CD4-positive, alpha-beta memory T cell (primary cell): ENCODE measurements around the gene RABGAP1L. TPM values are rescaled to one million over a fixed set of nuclear protein-coding genes. Genes with fewer than 3 reads are reported as not detected.
"Not testable (repeated sequence)": the region's sequence is repeated elsewhere in the genome, so short reads cannot be mapped to it uniquely, and the experiment has no call there.

Experiments used
- CTCF ChIA-PET: fragments of 350-600 bp; sonication (Branson Sonifier 250); formaldehyde crosslinking; loops from one replicate; lab custom pipeline; 2021; ENCODE audit warnings: inconsistent platforms; ENCODE audit not compliant: partially characterized antibody; lab: Charles Lee
- POLR2A ChIA-PET: fragments of 350-600 bp; sonication (Branson Sonifier 250); formaldehyde crosslinking; loops from one replicate; lab custom pipeline; 2021; ENCODE audit not compliant: partially characterized antibody; lab: Charles Lee
- DNase-seq, 5 donors: peaks; one replicate each; pipeline versions ENCODE4 v3.0.0 to v3.0.0-alpha.2; 2020 to 2022; ENCODE audit warnings: mixed read lengths in 1 of 5
- H3K27ac ChIP-seq: one replicate; pipeline ENCODE4 v1.7.0; 2013; ENCODE audit warnings: low read depth, low read length
- H3K27me3 ChIP-seq: 2 replicates; pipeline ENCODE4 v1.7.0; 2013; ENCODE audit warnings: mild to moderate bottlenecking, low read length, moderate library complexity; ENCODE audit not compliant: insufficient read depth
- H3K36me3 ChIP-seq: 2 replicates; pipeline ENCODE4 v1.7.0; 2013; ENCODE audit warnings: mild to moderate bottlenecking, low read length, moderate library complexity; ENCODE audit not compliant: insufficient read depth
- H3K4me1 ChIP-seq: 2 replicates; pipeline ENCODE4 v1.7.0; 2013; ENCODE audit warnings: mild to moderate bottlenecking, low read length, moderate library complexity; ENCODE audit not compliant: insufficient read depth
- H3K4me3 ChIP-seq, 2 donors: one replicate each; pipeline ENCODE4 v1.7.0; 2013; ENCODE audit warnings: low read length in 2 of 2, mild to moderate bottlenecking in 1 of 2
- H3K9me3 ChIP-seq, 2 donors: one replicate each; pipeline ENCODE4 v1.7.0; 2013; ENCODE audit warnings: low read length in 2 of 2, control low read depth in 1 of 2; ENCODE audit not compliant: control insufficient read depth in 1 of 2
- H3K27ac Mint-ChIP-seq, 7 donors: one replicate each; pipeline ENCODE4 v1.8.0; 2020 to 2021; ENCODE audit warnings: mixed read lengths in 7 of 7, mild to moderate bottlenecking in 6 of 7, inconsistent platforms in 3 of 7, moderate library complexity in 3 of 7
- H3K27me3 Mint-ChIP-seq, 2 donors: one replicate each; pipeline ENCODE4 v1.8.0; 2020 to 2021; ENCODE audit warnings: mixed read lengths in 2 of 2
- H3K36me3 Mint-ChIP-seq, 2 donors: one replicate each; pipeline ENCODE4 v1.8.0; 2020 to 2021; ENCODE audit warnings: mixed read lengths in 2 of 2, inconsistent platforms in 1 of 2, mild to moderate bottlenecking in 1 of 2
- H3K4me1 Mint-ChIP-seq, 4 donors: one replicate each; pipeline ENCODE4 v1.8.0; 2020 to 2021; ENCODE audit warnings: mixed read lengths in 4 of 4, mild to moderate bottlenecking in 1 of 4
- H3K4me3 Mint-ChIP-seq, 8 donors: one replicate each; pipeline ENCODE4 v1.8.0; 2020 to 2021; ENCODE audit warnings: mixed read lengths in 8 of 8, mild to moderate bottlenecking in 7 of 8, moderate library complexity in 6 of 8, inconsistent platforms in 3 of 8
- H3K9me3 Mint-ChIP-seq, 8 donors: one replicate each; pipeline ENCODE4 v1.8.0; 2020 to 2021; ENCODE audit warnings: mixed read lengths in 8 of 8, mild to moderate bottlenecking in 5 of 8, inconsistent platforms in 3 of 8, moderate library complexity in 1 of 8
- intact Hi-C: fragments of 100-400 bp; cut with micrococcal nuclease; formaldehyde crosslinking; loops from one replicate; pipeline ENCODE4 v1.15.1; 2023
- polyA plus RNA-seq, 2 donors: library from polyadenylated mRNA; unstranded; fragments of 300-500 nt; fragmentation: Illumina TruSeq; gene quantifications; one replicate each; pipeline ENCODE4 v1.2.3, GENCODE V29; 2021
- total RNA-seq, 2 experiments: library from RNA; stranded (reverse); gene quantifications; one replicate each; pipeline ENCODE4 v1.2.3, GENCODE V29; 2021

The RABGAP1L gene
- total and polyA plus RNA-seq, 4 experiments from 2014 or later, result 75.7 to 114 (median 96.8) TPM

- CTCF ChIA-PET, H3K36me3 ChIP-seq, H3K27me3 ChIP-seq, H3K27me3 Mint-ChIP-seq, H3K4me3 ChIP-seq, H3K27ac Mint-ChIP-seq, H3K9me3 Mint-ChIP-seq, H3K27ac ChIP-seq, H3K4me1 ChIP-seq, POLR2A ChIA-PET, H3K4me3 Mint-ChIP-seq, intact Hi-C loops, H3K9me3 ChIP-seq, DNase-seq, H3K4me1 Mint-ChIP-seq: not testable (repeated sequence)
- H3K36me3 Mint-ChIP-seq, result peaks cover 25 to 34% of the 10 kb centered on the region in 2 donors
Measured at GRCh38 chr1:174895610-174896009, 736.3 kb downstream of the RABGAP1L start.

GRCh38 chr1:174898102-174898797 is 738.9 kb downstream of the RABGAP1L start:
- DNase-seq, result no peak
- POLR2A ChIA-PET, result interaction anchor here (1.2 kb wide), 1 partner anchor 11 kb away, joined by 3 read pairs; no protein-coding TSS in a partner anchor
- intact Hi-C loops, result no loop called here

DNA sequence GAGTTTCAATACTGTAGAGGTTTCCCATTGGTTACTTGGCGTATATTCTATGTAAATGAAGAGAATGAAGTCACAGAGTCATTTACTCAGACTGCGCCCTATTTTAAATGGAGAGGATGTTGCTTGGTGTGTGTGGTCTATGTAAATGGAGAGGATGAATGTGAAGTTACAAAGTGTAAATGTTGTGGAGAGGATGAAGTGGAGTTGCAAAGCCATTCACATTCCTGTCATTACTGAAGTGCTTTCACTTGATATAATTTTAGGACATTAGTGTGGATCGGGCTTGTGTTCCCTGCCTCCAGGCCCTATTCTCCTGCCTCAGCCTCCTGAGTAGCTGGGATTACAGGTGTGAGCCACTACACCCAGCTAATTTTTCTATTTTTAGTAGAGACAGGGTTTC is 741.0 kb downstream of the RABGAP1L start:
- H3K27ac ChIP-seq, result no peak overlapping the region
- no peaks in the 10 kb centered on the region for H3K4me1 ChIP-seq
- no peak for DNase-seq
- ChIA-PET POLR2A (no interaction called here), CTCF (no interaction called here)
- H3K9me3 ChIP-seq, result no peaks in the 10 kb centered on the region
- Mint-ChIP-seq H3K36me3 (peaks cover 30 to 55% of the 10 kb centered on the region in 2 donors), H3K27ac (no peak overlapping the region), H3K9me3 (peaks cover 2 to 16% (median 11%) of the 10 kb centered on the region in 8 donors), H3K4me3 (no peak overlapping the region), H3K4me1 (peaks cover 0 to 8% (median 3%) of the 10 kb centered on the region in 4 donors), H3K27me3 (no peaks in the 10 kb centered on the region)
- intact Hi-C loops, result no loop called here
- no peaks in the 10 kb centered on the region for H3K27me3 ChIP-seq
- H3K4me3 ChIP-seq, result no peak overlapping the region
- no peaks in the 10 kb centered on the region for H3K36me3 ChIP-seq

More at GRCh38 chr1:174898102-174898797, 738.9 kb downstream of the RABGAP1L start:
- Mint-ChIP-seq H3K9me3 (peaks cover 0 to 9% (median 5%) of the 10 kb centered on the region in 8 donors), H3K36me3 (peaks cover 30 to 53% of the 10 kb centered on the region in 2 donors), H3K4me1 (peaks cover 4 to 10% (median 7%) of the 10 kb centered on the region in 4 donors), H3K27ac (peak overlapping the region in 1 of 7 donors; percentile 25), H3K27me3 (no peaks in the 10 kb centered on the region), H3K4me3 (no peak overlapping the region)
- Histone ChIP-seq H3K4me3 (no peak overlapping the region), H3K36me3 (no peaks in the 10 kb centered on the region), H3K27me3 (no peaks in the 10 kb centered on the region), H3K9me3 (no peaks in the 10 kb centered on the region), H3K27ac (no peak overlapping the region), H3K4me1 (peaks cover 10% of the 10 kb centered on the region)
- CTCF ChIA-PET, result no interaction called here

DNA sequence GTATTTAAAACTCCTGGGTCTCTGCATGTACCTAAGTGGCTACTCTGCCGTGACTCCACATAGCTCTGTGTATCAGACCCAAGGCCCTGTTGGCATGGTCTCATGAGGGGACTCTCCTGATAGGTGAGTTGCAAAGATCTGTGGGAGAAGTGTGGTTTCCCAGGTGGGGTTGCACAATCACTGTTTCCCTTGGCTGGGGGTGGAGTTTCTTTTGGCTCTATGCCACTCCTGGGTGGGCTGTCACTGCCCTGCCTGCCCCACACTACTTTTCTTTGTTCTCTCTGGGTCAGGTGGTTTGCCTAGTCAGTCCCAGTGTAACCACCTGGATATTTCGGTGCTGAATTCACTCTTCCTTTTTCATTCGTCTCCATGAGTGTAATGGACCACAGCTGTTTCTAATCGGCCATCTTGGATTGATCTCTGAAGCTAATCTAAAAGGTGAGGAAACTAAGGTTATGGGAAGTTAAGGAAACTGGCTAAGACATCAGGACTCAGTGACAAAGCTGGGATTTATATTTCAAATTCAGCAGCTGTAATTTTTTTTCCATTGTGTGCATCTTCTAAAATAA is 743.3 kb downstream of the RABGAP1L start:
- Histone ChIP-seq H3K27me3 (no peaks in the 10 kb centered on the region), H3K4me1 (no peaks in the 10 kb centered on the region), H3K36me3 (no peaks in the 10 kb centered on the region), H3K9me3 (no peaks in the 10 kb centered on the region), H3K4me3 (no peak overlapping the region), H3K27ac (no peak overlapping the region)
- H3K27me3 Mint-ChIP-seq, result no peaks in the 10 kb centered on the region
- ChIA-PET POLR2A (interaction anchor here (0.8 kb wide), 1 partner anchor 34 kb away, joined by 3 read pairs; no protein-coding TSS in a partner anchor), CTCF (interaction anchor here (1.3 kb wide), 1 partner anchor 103 kb away, joined by 3 read pairs; no protein-coding TSS in a partner anchor)
- peak overlapping the region in 1 of 7 donors; percentile 17 for H3K27ac Mint-ChIP-seq
- no peak overlapping the region for H3K4me3 Mint-ChIP-seq
- H3K36me3 Mint-ChIP-seq, result peaks cover 35 to 64% of the 10 kb centered on the region in 2 donors
- peaks cover 3 to 29% (median 16%) of the 10 kb centered on the region in 8 donors for H3K9me3 Mint-ChIP-seq
- intact Hi-C loops, result no loop called here
- no peak for DNase-seq
- H3K4me1 Mint-ChIP-seq, result peaks cover 0 to 8% (median 2%) of the 10 kb centered on the region in 4 donors

GRCh38 chr1:174911606-174912005 is 752.3 kb downstream of the RABGAP1L start:
- ChIA-PET CTCF (interaction anchor here (0.9 kb wide), 1 partner anchor 55 kb away, joined by 3 read pairs; no protein-coding TSS in a partner anchor), POLR2A (interaction anchor here (1.4 to 1.6 kb wide), 2 partner anchors 54 to 87 kb away, joined by 3 to 5 read pairs; no protein-coding TSS in a partner anchor)
- Histone ChIP-seq H3K27me3 (no peaks in the 10 kb centered on the region), H3K4me1 (peaks cover 18% of the 10 kb centered on the region), H3K4me3 (no peak overlapping the region), H3K27ac (no peak overlapping the region), H3K9me3 (no peaks in the 10 kb centered on the region), H3K36me3 (no peaks in the 10 kb centered on the region)
- no peak overlapping the region for H3K4me3 Mint-ChIP-seq
- peaks cover 0 to 9% (median 3%) of the 10 kb centered on the region in 8 donors for H3K9me3 Mint-ChIP-seq
- intact Hi-C loops, result loop anchor here (5.0 kb wide), 1 partner anchor 51 kb away; no protein-coding TSS in a partner anchor
- DNase-seq, result no peak
- no peaks in the 10 kb centered on the region for H3K27me3 Mint-ChIP-seq
- H3K36me3 Mint-ChIP-seq, result peaks cover 9 to 12% of the 10 kb centered on the region in 2 donors
- peaks cover 32 to 47% (median 37%) of the 10 kb centered on the region in 4 donors for H3K4me1 Mint-ChIP-seq
- peak overlapping the region in 1 of 7 donors; percentile 7 for H3K27ac Mint-ChIP-seq

DNA sequence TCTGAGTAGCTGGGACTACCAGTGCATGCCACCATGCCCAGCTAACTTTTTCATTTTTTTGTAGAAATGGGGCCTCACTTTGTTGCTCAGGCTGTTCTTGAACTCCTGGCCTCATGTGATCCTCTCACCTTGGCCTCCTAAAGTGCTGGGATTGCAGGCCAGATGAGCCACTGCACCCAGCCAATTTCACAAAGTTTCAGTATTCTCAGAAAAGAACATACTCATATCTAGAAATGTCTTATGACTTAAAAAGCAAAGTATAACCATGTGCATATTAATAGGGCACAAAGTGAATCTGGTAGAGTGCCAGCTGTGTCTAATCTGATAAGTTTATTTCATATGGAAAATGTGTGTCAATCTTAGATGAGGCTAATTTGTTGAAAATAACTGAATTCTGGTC is 752.9 kb downstream of the RABGAP1L start:
- no peak overlapping the region for H3K27ac ChIP-seq
- CTCF ChIA-PET, result no interaction called here
- no peaks in the 10 kb centered on the region for H3K36me3 ChIP-seq
- peaks cover 0 to 5% (median 0%) of the 10 kb centered on the region in 8 donors for H3K9me3 Mint-ChIP-seq
- no peak overlapping the region for H3K4me3 ChIP-seq
- POLR2A ChIA-PET, result interaction anchor here (1.6 kb wide), 1 partner anchor 53 kb away, joined by 5 read pairs; no protein-coding TSS in a partner anchor
- peaks cover 34 to 53% (median 40%) of the 10 kb centered on the region in 4 donors for H3K4me1 Mint-ChIP-seq
- peak overlapping the region in 4 of 7 donors; percentile 46 to 75 (median 66) for H3K27ac Mint-ChIP-seq
- no peaks in the 10 kb centered on the region for H3K9me3 ChIP-seq
- H3K36me3 Mint-ChIP-seq, result peaks cover 5 to 7% of the 10 kb centered on the region in 2 donors
- no peaks in the 10 kb centered on the region for H3K27me3 Mint-ChIP-seq
- intact Hi-C loops, result loop anchor here (5.0 kb wide), 1 partner anchor 50 kb away; no protein-coding TSS in a partner anchor
- DNase-seq, result no peak
- no peak overlapping the region for H3K4me3 Mint-ChIP-seq
- peaks cover 20% of the 10 kb centered on the region for H3K4me1 ChIP-seq
- no peaks in the 10 kb centered on the region for H3K27me3 ChIP-seq
